Measurements from ENCODE around the gene RTN4R.

The RTN4R gene

GRCh38 chr22:20256027-20256426 lies 12.1 kb downstream of the RTN4R start:
- no peak for DNase-seq

GRCh38 chr22:20254975-20255946 lies 12.9 kb downstream of the RTN4R start:
- DNase-seq: no peak

GRCh38 chr22:20253161-20253560 lies 15.0 kb downstream of the RTN4R start:
- no peak for DNase-seq

- no peak for DNase-seq
Observed at GRCh38 chr22:20251981-20252380, 16.1 kb downstream of the RTN4R start.

- no peak for DNase-seq
Observed at GRCh38 chr22:20251491-20251890, 16.6 kb downstream of the RTN4R start.

- no peak for DNase-seq
Observed at GRCh38 chr22:20249797-20250354, 18.2 kb downstream of the RTN4R start.

GRCh38 chr22:20248461-20248978 lies 19.6 kb downstream of the RTN4R start:
- DNase-seq: no peak

GRCh38 chr22:20247608-20248171 lies 20.4 kb downstream of the RTN4R start:
- DNase-seq: no peak

- DNase-seq: no peak
Observed at GRCh38 chr22:20247010-20247505, 21.1 kb downstream of the RTN4R start.

GRCh38 chr22:20246368-20247009 lies 21.6 kb downstream of the RTN4R start:
- DNase-seq: no peak

- DNase-seq: no peak
Observed at GRCh38 chr22:20245577-20246367, 22.3 kb downstream of the RTN4R start.

GRCh38 chr22:20244691-20245576 lies 23.2 kb downstream of the RTN4R start:
- DNase-seq: no peak

GRCh38 chr22:20244250-20244648 lies 23.9 kb downstream of the RTN4R start:
- DNase-seq: no peak

GRCh38 chr22:20243537-20244249 lies 24.4 kb downstream of the RTN4R start:
- DNase-seq: no peak

- no peak for DNase-seq
Observed at GRCh38 chr22:20243176-20243536, 25.0 kb downstream of the RTN4R start.

- DNase-seq: no peak
Observed at GRCh38 chr22:20242393-20243175, 25.5 kb downstream of the RTN4R start.

GRCh38 chr22:20241579-20242392 lies 26.3 kb downstream of the RTN4R start:
- DNase-seq: no peak

GRCh38 chr22:20240900-20241299 lies 27.2 kb downstream of the RTN4R start:
- no peak for DNase-seq

- DNase-seq: no peak
Observed at GRCh38 chr22:20240447-20240764, 27.7 kb downstream of the RTN4R start.
